ENCODE measurements around the gene PDE4D.

Gene PDE4D

DNA sequence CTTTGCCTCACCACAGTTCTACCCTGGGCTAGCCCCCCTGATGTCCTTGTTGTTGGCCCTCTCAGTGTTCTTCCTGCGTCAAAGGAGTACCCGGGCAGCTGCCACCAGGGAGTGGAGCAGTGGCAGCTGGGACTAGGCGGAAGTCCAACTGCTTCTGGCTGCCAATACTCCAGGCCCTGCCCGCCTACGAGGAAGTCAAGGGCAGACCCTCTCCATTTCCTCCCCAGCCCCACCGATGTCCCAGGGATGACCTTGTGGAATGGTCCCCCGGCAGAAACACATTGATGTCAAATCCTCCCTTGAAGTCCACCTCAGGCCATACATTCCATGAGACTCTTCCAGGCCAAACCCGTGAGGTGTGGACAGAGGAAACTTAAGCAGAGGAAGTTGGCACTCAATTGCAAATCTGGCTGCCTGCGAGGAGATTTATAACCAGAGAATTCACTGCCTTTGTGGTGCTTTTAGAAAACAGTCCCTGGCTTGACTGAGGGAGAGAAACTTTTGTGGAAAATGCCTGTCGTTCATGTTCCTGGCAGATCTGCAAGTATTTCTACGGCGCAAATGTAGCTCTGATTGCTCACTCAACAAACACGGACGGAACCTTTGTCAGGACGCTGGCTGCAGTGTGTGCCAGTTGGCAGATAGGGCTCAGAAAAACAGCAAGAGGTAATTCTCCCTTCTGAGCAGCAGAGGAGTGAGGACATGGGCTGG is 970.9 kb downstream of the PDE4D start:
- peak; percentile 84 to 97 for DNase-seq
- no peaks in the 10 kb centered on the region for H3K9me3 ChIP-seq
- peak overlapping the region; percentile 16 to 30 for H3K4me3 ChIP-seq
- no peaks in the 10 kb centered on the region for H3K36me3 ChIP-seq
- H3K27ac ChIP-seq: peak overlapping the region; percentile 88 to 92
- peak in 1 of 2 experiments; percentile 22 for TF ChIP-seq CTCF (IDR thresholded peaks at IDR 0.05)
- no peaks in the 10 kb centered on the region for H3K27me3 ChIP-seq
- intact Hi-C loops (cut with DNase I; ENCODE audit: low total_unique reads): loop anchor here (10.0 kb wide), 1 partner anchor 112 kb away; no protein-coding TSS in a partner anchor
- peaks cover 0 to 81% (median 58%) of the 10 kb centered on the region in 4 donors for H3K4me1 ChIP-seq

DNA sequence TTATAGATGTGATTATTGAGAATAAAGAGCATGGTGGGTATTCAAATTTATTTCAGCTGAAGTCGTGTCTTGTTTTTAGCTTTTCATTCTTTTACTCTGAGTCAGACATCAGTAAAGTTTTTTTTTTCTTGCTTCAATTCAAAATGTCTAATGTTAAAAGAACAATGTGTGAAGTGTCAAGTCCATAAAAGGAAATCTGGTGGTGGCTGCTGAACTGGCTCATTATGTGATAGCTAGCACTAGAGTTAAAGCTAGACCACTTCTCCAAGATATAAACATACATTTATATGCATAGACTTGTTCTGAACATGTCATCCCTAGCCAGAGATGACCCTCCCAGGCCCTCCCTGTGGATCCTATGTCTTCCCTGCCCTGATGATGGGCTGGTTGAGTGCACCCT is 972.4 kb downstream of the PDE4D start:
- no peak overlapping the region for H3K4me3 ChIP-seq
- H3K27ac ChIP-seq: peak overlapping the region; percentile 88 to 92
- H3K36me3 ChIP-seq: no peaks in the 10 kb centered on the region
- intact Hi-C loops (cut with DNase I; ENCODE audit: low total_unique reads): loop anchor here (10.0 kb wide), 1 partner anchor 114 kb away; no protein-coding TSS in a partner anchor
- H3K9me3 ChIP-seq: no peaks in the 10 kb centered on the region
- DNase-seq: no peak
- H3K4me1 ChIP-seq: peaks cover 0 to 76% (median 50%) of the 10 kb centered on the region in 4 donors
- no peak for TF ChIP-seq CTCF (IDR thresholded peaks at IDR 0.05)
- no peaks in the 10 kb centered on the region for H3K27me3 ChIP-seq

DNA sequence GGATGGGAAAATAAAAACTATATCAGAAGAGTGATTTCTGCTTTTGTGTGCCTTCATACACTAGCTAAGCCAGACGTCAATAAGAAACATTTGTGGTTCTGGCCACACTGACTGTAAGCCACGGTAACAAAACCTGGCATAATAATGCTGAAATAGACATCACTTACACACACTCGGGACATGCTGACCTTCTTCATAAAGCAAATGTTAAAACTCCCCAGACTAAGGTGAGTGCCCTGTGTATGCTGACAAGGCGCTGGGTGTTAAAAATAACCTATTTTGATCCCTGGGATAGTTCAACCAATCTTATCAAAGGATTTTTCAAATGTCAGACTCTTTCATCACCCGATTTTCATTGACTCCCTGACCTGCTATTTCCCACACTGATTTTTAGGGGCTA is 973.7 kb downstream of the PDE4D start:
- H3K9me3 ChIP-seq: no peaks in the 10 kb centered on the region
- no peak for DNase-seq
- H3K27ac ChIP-seq: peak overlapping the region in 1 of 2 donors; percentile 92
- no peak for TF ChIP-seq CTCF (IDR thresholded peaks at IDR 0.05)
- H3K4me3 ChIP-seq: no peak overlapping the region
- no peaks in the 10 kb centered on the region for H3K36me3 ChIP-seq
- no peaks in the 10 kb centered on the region for H3K27me3 ChIP-seq
- H3K4me1 ChIP-seq: peaks cover 0 to 63% (median 42%) of the 10 kb centered on the region in 4 donors
- intact Hi-C loops (cut with DNase I; ENCODE audit: low total_unique reads): loop anchor here (10.0 kb wide), 1 partner anchor 115 kb away; no protein-coding TSS in a partner anchor

Measured in tibial artery (tissue), 4 donors.